Activated T-cell treated with anti-CD3 and anti-CD28 coated beads, Interleukin-2, amount 50 U/mL, for 4 hours (primary cell): ENCODE data around the gene POLR1E. TPM values are rescaled to one million over a fixed set of nuclear protein-coding genes. Genes with fewer than 3 reads are reported as not detected.
"Not testable (repeated sequence)": the region's sequence is repeated elsewhere in the genome, so short reads cannot be mapped to it uniquely, and the experiment has no call there.

ENCODE experiments used
- ATAC-seq, 2 donors: fragments of 200-7000 bp; cut with Tn5 transposase; one replicate each; pipeline ENCODE4 v1.10.0; 2021
- DNase-seq: peaks from one replicate; pipeline ENCODE4 v3.0.0-alpha.2; 2020
- H3K27me3 Mint-ChIP-seq: one replicate; pipeline ENCODE4 v1.8.0; 2021; ENCODE audit warnings: low read depth, mixed read lengths
- H3K36me3 Mint-ChIP-seq: one replicate; pipeline ENCODE4 v1.8.0; 2022; ENCODE audit warnings: mixed read lengths; ENCODE audit not compliant: insufficient read depth
- H3K4me1 Mint-ChIP-seq: one replicate; pipeline ENCODE4 v1.8.0; 2021; ENCODE audit warnings: low read depth, mixed read lengths
- H3K4me3 Mint-ChIP-seq: one replicate; pipeline ENCODE4 v1.8.0; 2021; ENCODE audit warnings: mild to moderate bottlenecking, moderate library complexity, mixed read lengths
- H3K9me3 Mint-ChIP-seq: one replicate; pipeline ENCODE4 v1.8.0; 2021; ENCODE audit warnings: mixed read lengths
- total RNA-seq, 3 donors: library from RNA; stranded (reverse); gene quantifications; one replicate each; pipeline ENCODE4 v1.2.1, GENCODE V29; 2021

Gene POLR1E
- total RNA-seq, 3 donors from 2014 or later = 82.4 to 92.2 (median 85.2) TPM

DNA sequence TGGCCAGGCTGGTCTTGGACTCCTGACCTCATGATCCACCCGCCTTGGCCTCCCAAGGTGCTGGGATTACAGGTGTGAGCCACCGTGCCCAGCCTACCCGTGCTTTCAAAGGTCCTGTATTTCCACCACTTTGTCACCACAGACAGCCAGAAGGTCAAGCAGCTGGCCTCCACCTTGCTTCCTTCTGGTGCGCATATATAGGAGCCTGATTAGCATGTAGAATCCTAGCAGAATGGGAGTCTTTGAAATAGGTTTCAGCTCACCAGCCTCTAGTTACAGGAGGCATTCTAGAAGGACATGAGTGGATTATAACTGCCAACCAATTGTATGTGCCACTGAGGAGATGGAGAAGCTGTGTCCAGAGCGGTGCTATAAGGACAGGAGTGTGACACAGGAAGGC is 18.9 kb downstream of the POLR1E start:
- peak overlapping the region; percentile 23 for H3K4me3 Mint-ChIP-seq
- no peaks in the 10 kb centered on the region for H3K27me3 Mint-ChIP-seq
- peaks cover 47% of the 10 kb centered on the region for H3K36me3 Mint-ChIP-seq
- DNase-seq (no peak), ATAC-seq (no peak)
- peaks cover 23% of the 10 kb centered on the region for H3K4me1 Mint-ChIP-seq
- H3K9me3 Mint-ChIP-seq = no peaks in the 10 kb centered on the region

GRCh38 chr9:37507566-37508134 is 21.9 kb downstream of the POLR1E start:
- peaks cover 16% of the 10 kb centered on the region for H3K4me1 Mint-ChIP-seq
- peaks cover 28% of the 10 kb centered on the region for H3K36me3 Mint-ChIP-seq
- DNase-seq = no peak
- ATAC-seq = no peak
- no peaks in the 10 kb centered on the region for H3K27me3 Mint-ChIP-seq
- no peak overlapping the region for H3K4me3 Mint-ChIP-seq
- H3K9me3 Mint-ChIP-seq = no peaks in the 10 kb centered on the region

- Mint-ChIP-seq H3K27me3 (no peaks in the 10 kb centered on the region), H3K36me3 (peaks cover 26% of the 10 kb centered on the region), H3K4me3 (no peak overlapping the region), H3K9me3 (no peaks in the 10 kb centered on the region), H3K4me1 (peaks cover 12% of the 10 kb centered on the region)
- no peak for ATAC-seq
- no peak for DNase-seq
These were observed 22.5 kb downstream of the POLR1E start for GRCh38 chr9:37508135-37508833.

DNA sequence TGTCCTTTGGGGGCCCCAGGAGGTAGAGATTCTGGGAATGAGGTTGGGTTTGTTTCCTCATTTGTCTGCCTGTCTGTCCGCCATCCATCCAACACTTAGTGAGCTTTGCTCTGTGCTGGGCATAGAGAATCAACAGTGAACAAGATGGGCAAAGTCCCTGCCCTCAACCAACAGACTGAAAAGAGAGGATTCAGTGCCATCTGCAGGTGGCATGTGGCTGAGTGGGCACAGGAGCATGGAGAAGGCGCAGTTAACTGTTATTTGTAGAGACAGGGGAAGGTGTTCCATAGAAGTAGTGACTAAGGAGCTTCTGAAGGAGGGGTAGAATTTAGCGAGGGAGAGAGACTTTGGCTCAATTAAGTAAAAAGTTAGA is 23.1 kb downstream of the POLR1E start:
- Mint-ChIP-seq H3K4me1 (peaks cover 7% of the 10 kb centered on the region), H3K27me3 (no peaks in the 10 kb centered on the region), H3K4me3 (no peak overlapping the region), H3K9me3 (no peaks in the 10 kb centered on the region), H3K36me3 (peaks cover 20% of the 10 kb centered on the region)
- DNase-seq (no peak), ATAC-seq (no peak)

DNA sequence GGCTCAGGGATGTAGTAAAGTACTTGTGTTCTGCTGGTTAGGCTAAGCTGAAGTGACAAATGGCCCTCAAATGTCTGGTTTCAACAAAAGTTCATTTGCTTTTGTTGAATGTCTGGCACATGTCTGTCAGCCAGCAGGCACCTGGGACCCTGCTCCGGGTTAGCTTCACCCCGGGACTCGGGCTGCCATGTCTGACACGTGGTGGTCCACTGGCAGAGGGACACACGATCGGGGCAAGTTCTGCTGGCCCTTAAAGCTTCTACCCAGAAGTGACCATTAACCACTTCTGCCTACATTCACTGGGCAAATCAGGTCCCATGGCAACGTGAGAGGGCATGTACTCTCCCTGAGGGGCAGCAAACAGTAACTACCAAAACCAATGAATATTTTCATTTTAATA is 23.8 kb downstream of the POLR1E start:
- H3K36me3 Mint-ChIP-seq = peaks cover 19% of the 10 kb centered on the region
- no peaks in the 10 kb centered on the region for H3K9me3 Mint-ChIP-seq
- no peaks in the 10 kb centered on the region for H3K27me3 Mint-ChIP-seq
- H3K4me1 Mint-ChIP-seq = peaks cover 5% of the 10 kb centered on the region
- no peak overlapping the region for H3K4me3 Mint-ChIP-seq
- DNase-seq (no peak), ATAC-seq (no peak)

DNA sequence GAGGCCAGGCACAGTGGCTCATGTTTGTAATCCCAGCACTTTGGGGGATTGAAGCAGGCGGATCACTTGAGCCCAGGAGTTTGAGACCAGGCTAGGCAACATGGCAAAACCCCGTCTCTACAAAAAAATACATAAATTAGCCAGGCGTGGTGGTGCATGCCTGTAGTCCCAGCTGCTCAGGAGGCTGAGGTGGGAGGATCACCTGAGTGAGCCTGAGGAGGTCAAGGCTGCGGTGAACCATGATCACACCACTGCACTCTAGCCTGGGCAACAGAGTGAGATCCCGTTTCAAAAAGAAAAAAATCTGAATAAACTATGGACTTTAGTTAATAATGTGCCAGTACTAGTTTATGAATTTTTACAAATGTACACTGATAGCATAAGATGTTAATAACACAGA is 24.3 kb downstream of the POLR1E start:
- ATAC-seq, H3K4me1 Mint-ChIP-seq, H3K4me3 Mint-ChIP-seq, H3K27me3 Mint-ChIP-seq, DNase-seq, H3K9me3 Mint-ChIP-seq: not testable (repeated sequence)
- H3K36me3 Mint-ChIP-seq = peaks cover 16% of the 10 kb centered on the region

DNA sequence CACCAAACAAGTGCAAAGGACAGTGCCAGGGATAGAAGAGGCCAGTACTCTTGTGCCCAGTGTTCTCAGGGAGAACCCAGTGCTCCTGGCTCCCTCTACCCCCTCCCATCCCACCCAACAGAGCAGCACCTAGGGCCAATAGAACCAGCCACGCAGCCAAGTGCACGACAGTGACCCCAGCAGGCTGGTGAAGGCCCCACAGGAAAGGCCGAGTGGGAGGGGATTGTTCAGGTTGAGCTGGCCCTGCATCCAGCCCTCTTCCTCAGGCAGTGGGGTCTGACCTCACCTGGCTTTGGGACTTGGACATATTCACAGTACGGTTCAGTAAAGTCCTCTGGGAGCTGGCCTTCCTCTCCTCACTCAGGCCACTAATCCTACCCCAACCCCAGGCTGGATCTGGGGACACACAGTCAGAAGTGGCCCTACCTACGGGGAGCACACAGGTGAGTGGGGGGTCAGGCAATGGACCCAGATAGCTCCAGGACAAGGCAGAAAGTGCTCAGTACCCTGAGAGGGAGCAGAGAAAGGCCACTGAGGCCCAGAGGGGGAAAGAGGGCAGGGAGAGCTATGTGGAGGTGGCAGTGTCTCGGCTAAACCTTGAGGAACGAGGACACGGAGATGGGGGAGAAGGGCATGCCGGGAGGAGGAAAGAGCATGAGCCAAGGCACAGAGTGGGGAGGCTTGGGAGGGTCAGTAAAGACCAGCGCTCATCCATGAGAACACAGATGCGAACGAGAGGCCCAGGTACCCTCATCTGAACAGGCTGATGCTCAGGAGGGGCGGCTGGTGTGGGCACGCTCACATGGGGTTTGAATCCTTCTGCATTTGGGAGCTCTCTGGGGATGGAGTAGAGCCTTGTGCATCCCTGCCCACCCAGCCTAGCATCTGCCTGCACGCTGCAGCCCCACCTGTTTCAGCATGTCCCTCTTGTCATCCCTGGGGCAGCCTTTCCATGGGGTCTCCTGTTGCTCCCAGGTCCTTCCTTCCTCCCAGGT is 25.6 kb downstream of the POLR1E start:
- Mint-ChIP-seq H3K9me3 (no peaks in the 10 kb centered on the region), H3K36me3 (peaks cover 12% of the 10 kb centered on the region), H3K4me3 (no peak overlapping the region), H3K27me3 (no peaks in the 10 kb centered on the region), H3K4me1 (peaks cover 2% of the 10 kb centered on the region)
- DNase-seq (no peak), ATAC-seq (peak in 1 of 2 donors; percentile 54)

DNA sequence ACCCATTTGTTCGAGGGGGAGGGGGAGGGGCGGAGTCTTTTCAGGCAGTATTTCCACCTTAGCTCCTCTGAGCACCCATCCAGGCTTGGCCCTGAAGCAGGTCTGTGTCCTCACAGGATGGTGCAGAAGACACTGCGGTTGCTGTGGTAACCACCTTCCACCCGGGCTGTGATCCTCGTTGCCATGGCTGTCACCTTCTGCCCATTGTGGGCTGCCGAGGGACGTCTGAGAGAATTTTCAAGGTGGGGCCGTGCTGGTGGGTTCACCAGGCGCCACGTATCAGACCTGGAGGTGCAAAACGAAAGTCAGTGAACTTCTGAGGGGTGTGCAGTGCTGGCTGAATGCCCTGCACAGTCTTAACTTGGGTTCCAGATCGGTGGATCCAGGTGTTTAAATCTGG is 26.7 kb downstream of the POLR1E start:
- ATAC-seq (peak in 1 of 2 donors; percentile 34), DNase-seq (no peak)
- H3K36me3 Mint-ChIP-seq = peaks cover 12% of the 10 kb centered on the region
- H3K27me3 Mint-ChIP-seq = no peaks in the 10 kb centered on the region
- no peaks in the 10 kb centered on the region for H3K9me3 Mint-ChIP-seq
- no peak overlapping the region for H3K4me3 Mint-ChIP-seq
- no peaks in the 10 kb centered on the region for H3K4me1 Mint-ChIP-seq

DNA sequence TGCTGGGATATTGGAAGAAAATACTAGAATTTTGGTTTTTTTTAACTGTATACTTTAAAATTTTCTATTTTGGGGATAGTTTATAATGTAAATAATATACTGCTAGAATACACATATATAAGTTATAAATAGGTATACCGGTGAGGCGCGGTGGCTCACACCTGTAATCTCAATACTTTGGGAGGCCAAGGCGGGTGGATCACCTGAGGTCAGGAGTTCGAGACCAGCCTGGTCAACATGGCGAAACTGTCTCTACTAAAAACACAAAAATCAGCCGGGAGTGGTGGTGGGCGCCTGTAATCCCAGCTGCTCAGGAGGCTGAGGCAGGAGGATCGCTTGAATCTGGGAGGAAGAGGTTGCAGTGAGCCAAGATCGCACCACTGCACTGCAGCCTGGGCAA is 28.7 kb downstream of the POLR1E start:
- not testable (repeated sequence) for DNase-seq, H3K4me1 Mint-ChIP-seq, ATAC-seq, H3K36me3 Mint-ChIP-seq, H3K27me3 Mint-ChIP-seq, H3K4me3 Mint-ChIP-seq, H3K9me3 Mint-ChIP-seq

DNA sequence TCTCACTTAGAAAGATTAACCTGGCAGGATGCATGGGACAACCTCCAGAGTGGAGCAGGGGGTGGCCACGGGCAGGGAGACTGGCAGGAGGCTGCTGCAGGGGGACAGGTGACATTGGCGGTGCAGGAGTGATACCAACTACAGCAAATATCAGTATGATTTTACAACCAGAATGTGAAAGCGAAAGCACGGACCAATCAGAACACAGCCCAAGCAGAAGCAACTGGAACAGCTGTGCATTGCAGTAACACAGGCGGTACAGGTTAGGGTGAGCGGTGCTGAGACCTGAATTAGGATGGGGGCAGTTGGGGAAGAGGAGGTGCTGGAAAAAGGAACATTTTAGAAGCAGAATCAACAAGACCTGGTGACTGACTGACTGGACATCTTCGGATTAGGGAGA is 29.3 kb downstream of the POLR1E start:
- Mint-ChIP-seq H3K4me3 (no peak overlapping the region), H3K36me3 (peaks cover 2% of the 10 kb centered on the region), H3K27me3 (no peaks in the 10 kb centered on the region), H3K9me3 (no peaks in the 10 kb centered on the region), H3K4me1 (no peaks in the 10 kb centered on the region)
- ATAC-seq (no peak), DNase-seq (no peak)

DNA sequence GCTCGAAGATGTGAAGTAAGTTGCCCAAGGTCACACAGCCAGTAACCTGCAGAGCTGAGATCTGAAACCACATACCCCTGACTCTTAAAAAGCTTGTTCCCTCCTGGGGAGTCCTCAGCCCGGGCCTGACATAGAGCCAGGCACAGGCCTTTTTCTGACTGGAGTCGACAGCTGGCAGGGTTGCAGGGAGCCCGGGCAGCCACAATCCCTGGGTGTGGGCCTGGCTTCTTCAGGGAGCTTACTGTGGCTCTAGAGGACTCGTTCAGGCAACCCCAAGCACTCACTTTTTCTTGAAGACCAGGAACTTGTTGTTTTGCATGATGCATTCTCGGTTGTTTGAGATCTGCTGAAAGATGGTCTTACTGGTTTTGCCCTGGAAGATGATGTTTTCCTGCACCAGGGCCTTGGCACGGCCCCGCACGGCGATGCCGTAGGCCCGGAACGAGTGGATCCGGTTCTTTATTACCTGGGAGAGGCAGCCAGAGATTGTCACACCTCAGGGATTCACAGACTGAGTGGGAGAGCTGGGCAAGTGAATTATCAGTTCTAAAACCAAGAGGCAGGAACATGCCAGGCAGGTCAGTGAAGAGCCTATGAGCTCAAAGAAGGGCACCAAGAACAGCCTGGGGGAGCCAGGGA is 30.0 kb downstream of the POLR1E start:
- no peak overlapping the region for H3K4me3 Mint-ChIP-seq
- no peak for ATAC-seq
- H3K9me3 Mint-ChIP-seq = no peaks in the 10 kb centered on the region
- DNase-seq = no peak
- H3K27me3 Mint-ChIP-seq = no peaks in the 10 kb centered on the region
- peaks cover 5% of the 10 kb centered on the region for H3K36me3 Mint-ChIP-seq
- no peaks in the 10 kb centered on the region for H3K4me1 Mint-ChIP-seq

GRCh38 chr9:37517923-37518322 is 32.2 kb downstream of the POLR1E start:
- no peaks in the 10 kb centered on the region for H3K4me1 Mint-ChIP-seq
- peaks cover 14% of the 10 kb centered on the region for H3K36me3 Mint-ChIP-seq
- no peaks in the 10 kb centered on the region for H3K9me3 Mint-ChIP-seq
- no peak for DNase-seq
- no peaks in the 10 kb centered on the region for H3K27me3 Mint-ChIP-seq
- ATAC-seq = no peak
- H3K4me3 Mint-ChIP-seq = no peak overlapping the region

DNA sequence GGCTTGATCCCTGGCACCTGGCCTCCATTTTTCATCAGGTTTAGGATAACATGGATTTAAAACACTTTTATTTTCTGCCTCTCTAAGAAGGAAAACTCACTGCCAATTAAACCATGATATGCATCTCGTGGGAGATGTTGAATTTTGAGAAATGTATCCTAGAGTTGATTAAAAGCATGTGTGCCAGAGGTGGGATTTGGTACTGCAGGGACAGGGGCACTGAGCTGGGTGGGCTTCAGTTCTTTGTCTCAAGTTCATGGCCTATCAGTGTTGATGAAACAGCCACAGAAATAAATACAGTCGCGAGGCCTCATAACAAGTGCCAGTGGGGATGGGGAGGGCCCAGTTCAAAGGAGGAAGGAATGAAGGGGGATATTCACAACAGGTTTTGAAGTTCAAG is 34.9 kb downstream of the POLR1E start:
- ATAC-seq (no peak), DNase-seq (no peak)
- Mint-ChIP-seq H3K4me3 (no peak overlapping the region), H3K27me3 (no peaks in the 10 kb centered on the region), H3K9me3 (no peaks in the 10 kb centered on the region), H3K4me1 (no peaks in the 10 kb centered on the region), H3K36me3 (peaks cover 21% of the 10 kb centered on the region)

DNA sequence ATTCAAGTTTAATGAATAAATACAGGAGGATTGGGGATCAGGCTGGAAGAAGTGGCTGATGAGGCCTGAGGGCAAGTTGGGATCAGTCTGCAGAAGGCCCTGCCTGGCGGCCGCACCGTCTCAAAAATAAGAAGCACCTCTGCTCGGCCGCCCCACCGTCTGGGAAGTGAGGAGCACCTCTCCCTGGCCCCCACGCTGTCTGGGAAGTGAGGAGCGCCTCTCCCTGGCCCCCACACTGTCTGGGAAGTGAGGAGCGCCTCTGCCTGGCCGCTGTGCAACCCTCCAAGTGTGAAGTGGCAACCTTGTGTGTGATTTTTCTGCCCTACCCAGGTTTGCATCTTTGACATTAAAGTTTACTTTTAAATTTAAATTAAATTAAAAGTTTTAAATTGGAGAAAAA is 35.4 kb downstream of the POLR1E start:
- H3K27me3 Mint-ChIP-seq = no peaks in the 10 kb centered on the region
- H3K4me3 Mint-ChIP-seq = no peak overlapping the region
- DNase-seq = no peak
- no peak for ATAC-seq
- H3K36me3 Mint-ChIP-seq = peaks cover 21% of the 10 kb centered on the region
- no peaks in the 10 kb centered on the region for H3K4me1 Mint-ChIP-seq
- H3K9me3 Mint-ChIP-seq = no peaks in the 10 kb centered on the region
